T-helper 22 cell (primary cell): ENCODE measurements around the gene CLEC6A.
"Not testable (repeated sequence)": the region's sequence is repeated elsewhere in the genome, so short reads cannot be mapped to it uniquely, and the experiment has no call there.

ENCODE experiments used
- DNase-seq: peaks from one replicate; pipeline ENCODE4 v3.0.0-alpha.2; 2020; ENCODE audit warnings: low read depth

Gene CLEC6A

GRCh38 chr12:8495671-8496070 is 39.9 kb downstream of the CLEC6A start:
- DNase-seq, result not testable (repeated sequence)

DNA sequence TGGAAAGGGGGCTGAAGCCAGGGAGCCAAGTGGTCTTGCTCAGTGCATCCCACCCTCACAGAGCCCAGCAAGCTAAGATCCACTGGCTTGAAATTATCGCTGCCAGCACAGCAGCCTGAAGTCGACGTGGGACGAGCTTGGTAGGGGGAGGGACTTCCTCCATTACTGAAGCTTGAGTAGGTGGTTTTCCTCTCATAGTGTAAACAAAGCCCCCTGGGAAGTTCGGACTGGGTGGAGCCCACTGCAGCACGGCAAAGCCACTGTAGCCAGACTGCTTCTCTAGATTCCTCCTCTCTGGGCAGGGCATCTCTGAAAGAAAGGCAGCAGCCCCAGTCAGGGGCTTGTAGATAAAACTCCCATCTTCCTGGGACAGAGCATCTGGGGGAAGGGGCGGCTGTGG is 40.3 kb downstream of the CLEC6A start:
- DNase-seq, result not testable (repeated sequence)

GRCh38 chr12:8499616-8500015 is 43.9 kb downstream of the CLEC6A start:
- DNase-seq, result no peak

- no peak for DNase-seq
These were observed 46.0 kb downstream of the CLEC6A start for GRCh38 chr12:8501720-8502119.

- no peak for DNase-seq
These were observed 48.6 kb downstream of the CLEC6A start for GRCh38 chr12:8504351-8504750.

- DNase-seq, result no peak
These were observed 51.8 kb downstream of the CLEC6A start for GRCh38 chr12:8507596-8507995.

GRCh38 chr12:8508223-8508622 is 52.5 kb downstream of the CLEC6A start:
- no peak for DNase-seq

- no peak for DNase-seq
These were observed 53.4 kb downstream of the CLEC6A start for GRCh38 chr12:8508910-8509841.

- no peak for DNase-seq
These were observed 57.5 kb downstream of the CLEC6A start, which contains the start of gene CLEC4D for GRCh38 chr12:8513256-8513655. TSS of gene CLEC4D (plus strand) at chr12:8513503. CDS start at chr12:8513733, 230 bp downstream.

DNA sequence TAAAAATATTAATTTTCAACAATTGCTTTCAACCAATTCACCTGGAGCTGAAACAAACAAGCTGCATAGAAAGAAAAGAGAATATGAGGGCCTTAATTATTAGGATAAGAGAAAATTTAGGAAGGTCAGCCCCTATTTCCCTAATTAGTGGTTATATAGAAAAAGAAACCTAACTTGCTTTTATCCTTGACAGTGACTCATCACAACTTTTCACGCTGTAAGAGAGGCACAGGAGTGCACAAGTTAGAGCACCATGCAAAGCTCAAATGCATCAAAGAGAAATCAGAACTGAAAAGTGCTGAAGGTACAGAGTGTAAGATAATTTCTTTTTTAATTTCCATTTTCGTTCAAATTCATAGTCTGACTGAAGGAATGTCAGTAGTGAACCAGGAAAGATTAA is 62.2 kb downstream of the CLEC6A start:
- no peak for DNase-seq

GRCh38 chr12:8519171-8519570 is 63.4 kb downstream of the CLEC6A start:
- DNase-seq, result no peak

DNA sequence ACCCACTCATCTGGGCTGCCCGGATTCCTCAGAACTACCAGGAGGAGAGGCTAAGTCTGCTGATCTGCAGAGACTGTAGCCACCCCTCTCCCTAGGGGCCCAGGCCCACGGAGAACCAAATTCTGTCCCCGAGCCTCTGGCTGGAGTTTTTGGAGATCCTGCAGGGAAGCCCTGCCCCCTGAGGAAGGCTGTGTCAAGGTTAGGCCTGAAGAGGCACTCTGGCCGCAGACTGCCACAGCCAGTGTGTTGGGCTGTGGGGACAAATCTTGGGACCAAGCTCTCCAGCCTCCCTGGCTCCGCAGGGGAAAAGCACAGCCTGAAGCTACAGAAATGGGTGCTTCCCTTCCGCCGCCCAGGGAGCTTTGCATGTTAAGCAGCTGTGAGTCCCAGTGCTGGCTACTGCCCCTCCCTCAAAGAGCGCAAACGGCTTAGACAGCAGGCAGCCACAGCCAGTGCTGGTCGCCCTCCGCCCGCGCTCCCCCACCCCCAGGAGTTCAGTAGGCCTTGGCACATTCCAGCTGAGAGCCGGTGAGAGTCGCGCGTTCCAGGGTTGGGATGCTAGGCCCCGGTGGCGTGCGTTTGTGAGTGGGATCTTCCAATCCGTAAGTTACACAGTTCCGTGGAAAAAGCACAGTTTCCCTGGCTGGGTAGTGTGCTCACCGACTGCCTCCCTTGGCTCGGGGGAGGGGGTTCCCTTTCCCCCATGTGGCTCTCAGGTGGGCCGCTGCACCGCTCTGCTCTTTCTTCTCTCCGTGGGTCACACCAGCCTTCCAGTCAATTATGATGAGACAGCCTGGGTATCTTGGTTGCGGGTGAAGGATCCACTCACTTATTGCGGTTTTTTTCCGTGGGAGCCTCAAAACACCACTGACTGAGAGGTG is 71.7 kb downstream of the CLEC6A start:
- DNase-seq, result no peak
